Activated T-cell treated with anti-CD3 and anti-CD28 coated beads for 4 hours (primary cell): ENCODE measurements around the gene CNTN6.
"Not testable (repeated sequence)": the region's sequence is repeated elsewhere in the genome, so short reads cannot be mapped to it uniquely, and the experiment has no call there.

Experiments used
- DNase-seq: peaks from one replicate; pipeline ENCODE4 v3.0.0-alpha.2; 2020

CNTN6 gene

DNA sequence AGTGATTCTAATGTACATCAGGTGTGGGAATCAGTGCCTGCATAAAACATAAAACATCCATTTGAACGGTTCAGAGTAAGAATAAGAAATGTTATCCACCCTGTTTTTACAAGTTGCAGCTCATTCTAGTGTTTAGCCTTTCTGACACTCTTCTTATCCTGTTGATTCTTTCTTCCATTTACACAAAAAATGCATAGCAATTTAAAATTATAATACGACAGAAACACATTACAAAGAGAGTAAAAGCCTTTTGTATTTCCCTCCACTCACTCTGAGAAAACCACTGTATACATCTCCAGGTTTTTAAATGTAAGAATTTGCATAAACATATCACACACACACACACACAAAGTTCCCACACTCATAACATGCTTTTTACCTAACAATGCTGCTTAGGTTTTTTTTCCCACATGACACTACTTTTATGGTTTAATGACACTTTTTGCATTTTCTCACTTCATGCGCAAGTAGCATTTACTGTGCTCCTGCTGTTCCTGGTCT is 199.8 kb downstream of the CNTN6 start:
- no peak for DNase-seq

DNA sequence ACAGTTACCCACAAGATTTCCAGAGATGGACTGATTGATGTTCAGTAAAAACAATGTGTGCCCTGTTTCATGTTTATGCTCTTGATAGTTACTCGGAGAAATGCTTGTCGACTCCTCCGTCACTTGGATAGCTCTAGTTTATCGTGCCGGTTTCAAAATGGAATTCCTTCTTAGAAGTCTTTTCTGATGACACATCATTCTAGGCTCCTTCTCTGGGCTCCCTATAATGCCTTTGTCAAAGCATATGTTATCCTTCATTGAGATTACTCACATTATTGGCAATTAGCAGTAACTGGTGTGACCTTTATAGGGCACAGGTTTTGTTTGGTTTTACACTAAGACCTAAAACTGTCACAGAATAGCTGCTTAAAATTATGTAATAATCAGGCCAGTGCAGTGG is 201.8 kb downstream of the CNTN6 start:
- DNase-seq, result no peak

DNA sequence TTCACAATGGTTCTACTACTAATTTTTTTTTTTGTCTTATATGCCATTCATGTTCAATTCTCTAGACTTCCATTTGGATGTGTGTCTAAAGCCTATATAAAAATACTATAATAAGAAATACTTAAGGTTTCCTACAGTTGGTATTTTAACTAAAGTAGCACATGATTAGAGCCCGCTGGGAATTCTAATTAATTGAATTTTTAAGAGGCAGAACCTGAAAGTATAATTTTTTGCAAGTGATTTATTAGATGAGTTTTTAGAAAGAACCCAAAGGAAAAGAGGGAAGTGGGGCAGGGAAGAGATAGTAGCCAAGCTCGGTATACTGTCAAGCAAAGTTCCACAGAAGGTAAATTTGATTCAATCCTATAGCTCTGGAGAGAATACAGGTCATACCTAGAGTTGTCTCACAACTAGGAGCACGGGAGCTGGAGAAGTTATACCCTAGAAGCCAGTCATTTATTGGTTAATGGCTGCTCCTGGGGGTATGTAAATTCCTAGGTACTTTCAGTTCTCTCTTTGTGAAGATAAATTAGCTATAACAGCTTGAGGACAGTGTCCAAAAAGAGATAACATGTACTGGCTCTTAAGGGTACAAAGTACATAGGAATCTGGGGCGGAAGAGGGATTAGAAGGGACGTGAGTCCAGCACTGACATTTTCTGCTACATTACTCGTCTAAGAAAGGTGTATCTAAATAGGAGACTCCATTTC is 225.6 kb downstream of the CNTN6 start:
- no peak for DNase-seq

DNA sequence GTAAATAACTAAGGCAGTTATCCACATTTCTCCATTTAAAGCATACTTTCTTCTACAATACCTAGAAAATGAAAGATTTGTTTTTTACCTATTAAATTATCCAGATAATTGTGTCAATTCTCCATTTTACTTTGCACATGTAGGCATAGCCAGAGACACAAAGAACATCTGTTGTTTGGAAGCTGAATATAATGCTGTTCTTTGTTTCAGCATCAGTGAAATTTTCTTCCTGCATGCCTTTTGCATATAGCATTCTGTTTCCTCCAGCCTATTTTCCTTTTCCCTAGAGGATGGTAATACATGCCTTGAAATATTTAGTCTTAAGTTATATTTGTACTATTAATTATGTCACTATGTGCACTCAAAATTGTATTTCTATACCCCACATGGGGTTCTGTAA is 233.7 kb downstream of the CNTN6 start:
- no peak for DNase-seq

DNA sequence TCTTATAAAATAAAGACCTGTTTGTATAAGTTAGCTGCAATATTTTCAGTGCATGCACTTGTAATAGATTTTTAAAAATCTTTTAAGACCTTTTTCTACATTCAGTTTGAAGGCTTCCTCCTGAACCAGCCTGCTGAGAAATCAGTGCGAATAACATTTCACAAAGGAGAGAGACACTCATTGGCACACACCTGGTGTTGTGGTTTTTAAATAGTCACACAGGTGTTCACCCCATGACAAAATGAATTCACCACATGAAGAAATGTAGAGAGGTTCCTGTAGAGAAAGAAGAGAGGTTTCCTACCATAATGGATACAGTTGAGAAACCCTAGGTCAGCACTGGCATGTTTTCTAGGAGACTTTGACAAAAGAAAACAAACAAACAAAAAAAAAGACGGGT is 237.3 kb downstream of the CNTN6 start:
- no peak for DNase-seq

DNA sequence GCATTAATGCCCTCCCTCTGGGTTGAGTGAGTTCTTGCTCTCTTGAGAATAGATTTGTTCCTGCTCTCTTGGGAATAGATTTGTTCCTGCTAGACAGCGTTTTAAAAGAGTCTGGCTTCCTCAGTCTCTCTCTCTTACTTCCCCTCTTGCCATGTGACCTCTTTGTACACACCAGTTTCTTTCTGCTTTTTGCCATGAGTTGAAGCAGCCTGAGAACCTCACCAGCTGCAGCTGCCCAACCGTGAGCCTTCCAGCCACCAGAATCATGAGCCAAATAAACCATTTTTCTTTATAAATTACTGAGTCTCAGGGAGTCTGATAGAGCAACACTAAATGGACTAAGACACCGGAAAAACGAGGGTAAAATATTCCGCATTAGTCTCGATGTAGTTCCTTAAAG is 253.6 kb downstream of the CNTN6 start:
- DNase-seq, result no peak

DNA sequence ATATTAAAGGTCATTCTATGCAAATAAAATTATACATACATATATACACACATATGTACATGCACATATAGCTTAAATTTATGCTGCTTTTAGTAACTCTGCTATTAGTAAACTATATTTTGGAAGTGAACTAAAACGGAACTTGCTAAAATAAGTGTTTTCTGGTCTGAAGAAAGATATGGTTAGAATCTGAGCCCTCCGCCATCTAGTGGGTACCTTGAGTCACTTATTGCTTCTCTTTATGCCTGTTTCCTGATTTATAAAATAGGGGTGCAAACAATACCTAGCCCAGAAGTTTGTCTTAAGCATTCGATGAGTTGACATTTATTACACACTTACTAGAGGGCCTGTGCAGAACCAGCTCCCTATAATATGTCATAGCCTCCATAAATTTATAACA is 255.7 kb downstream of the CNTN6 start:
- no peak for DNase-seq

DNA sequence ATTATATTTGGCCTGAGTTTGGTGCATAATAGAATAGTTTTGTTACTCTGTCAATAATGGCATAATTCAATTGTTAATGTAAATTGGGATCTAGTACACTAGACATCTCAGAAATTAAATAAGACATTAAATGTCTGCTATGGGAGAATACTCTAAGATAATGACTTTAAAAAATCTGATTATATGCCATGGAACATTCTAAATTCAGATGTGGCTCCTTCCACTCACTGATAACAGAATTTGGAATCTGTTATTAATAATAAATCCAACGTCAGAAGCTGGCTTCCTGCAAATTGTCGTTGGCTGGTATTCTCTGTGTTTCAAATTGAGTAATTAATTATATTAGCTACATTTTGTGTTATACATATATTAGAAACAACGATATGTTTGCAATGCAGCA is 258.1 kb downstream of the CNTN6 start:
- DNase-seq, result no peak

DNA sequence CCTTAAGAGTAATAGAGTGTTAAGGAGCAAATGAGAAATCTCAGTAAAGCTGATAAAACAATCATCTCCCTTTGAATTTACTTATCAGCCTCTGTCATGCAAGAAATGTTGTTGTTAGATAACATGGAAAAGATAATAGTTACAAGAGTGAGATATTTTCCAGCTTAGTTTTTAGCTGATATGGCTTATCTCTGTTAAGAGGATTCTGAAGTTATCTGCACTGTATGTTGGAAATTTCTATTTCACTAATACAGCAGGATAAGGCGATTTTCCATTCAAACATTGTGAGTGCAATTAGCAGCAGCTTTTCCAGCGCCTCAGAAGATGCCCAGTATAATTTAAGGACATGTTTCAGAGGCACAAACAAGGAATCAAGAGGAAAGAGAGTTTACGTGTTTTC is 262.9 kb downstream of the CNTN6 start:
- DNase-seq, result no peak

DNA sequence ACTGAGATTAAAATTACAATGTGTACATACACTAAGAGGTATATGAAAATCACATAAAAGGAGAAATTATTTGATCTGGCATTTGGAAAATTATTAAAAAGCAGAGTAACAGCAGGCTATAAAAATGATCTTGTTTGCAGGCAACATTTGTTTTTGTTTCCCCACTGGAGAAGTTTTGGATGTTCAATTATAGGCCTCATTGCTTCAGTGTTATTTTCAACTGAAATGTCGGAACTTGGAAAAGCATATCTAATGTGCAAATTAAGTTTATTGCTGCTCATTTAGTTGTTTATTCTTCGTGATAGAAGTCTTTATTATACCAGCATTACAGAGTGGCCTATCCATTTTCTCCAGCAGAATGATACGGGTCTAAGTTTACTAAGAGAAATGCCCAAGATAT is 263.3 kb downstream of the CNTN6 start:
- no peak for DNase-seq

DNA sequence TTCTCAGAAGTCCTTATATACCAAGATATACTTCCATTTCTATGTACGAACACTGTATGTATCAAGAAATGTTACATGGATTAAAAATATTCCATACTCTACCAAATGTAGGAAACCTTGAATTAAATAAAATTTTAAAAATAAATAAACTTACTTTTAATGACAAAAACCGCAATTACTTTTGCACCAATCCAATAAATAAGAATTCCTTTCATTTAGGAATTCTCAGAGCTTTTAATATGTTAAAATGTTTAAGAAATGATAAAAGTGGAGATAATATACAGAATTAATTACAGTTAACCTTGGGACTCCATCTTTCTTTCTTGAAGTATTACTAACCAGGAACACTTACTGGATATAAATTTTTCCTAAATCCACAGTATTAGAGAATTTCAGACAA is 272.7 kb downstream of the CNTN6 start:
- DNase-seq, result no peak

DNA sequence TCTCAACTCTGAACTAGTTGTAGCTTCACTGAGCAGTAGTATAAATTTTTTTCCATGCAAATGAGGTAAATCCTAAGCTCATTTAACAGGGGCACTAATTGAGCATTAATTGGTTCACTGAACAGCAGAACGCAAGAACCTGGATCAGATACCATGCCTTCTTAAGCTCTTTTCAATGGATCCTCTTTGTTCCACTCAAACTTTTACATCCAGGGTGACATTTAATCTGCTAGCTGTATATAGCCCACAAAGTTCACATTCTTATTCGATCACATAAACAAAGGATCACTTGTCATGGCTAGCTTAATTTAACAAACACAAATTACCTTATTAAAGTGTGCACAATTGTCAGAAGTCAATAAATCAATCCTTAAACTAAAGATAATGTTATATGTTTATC is 281.6 kb downstream of the CNTN6 start:
- no peak for DNase-seq

DNA sequence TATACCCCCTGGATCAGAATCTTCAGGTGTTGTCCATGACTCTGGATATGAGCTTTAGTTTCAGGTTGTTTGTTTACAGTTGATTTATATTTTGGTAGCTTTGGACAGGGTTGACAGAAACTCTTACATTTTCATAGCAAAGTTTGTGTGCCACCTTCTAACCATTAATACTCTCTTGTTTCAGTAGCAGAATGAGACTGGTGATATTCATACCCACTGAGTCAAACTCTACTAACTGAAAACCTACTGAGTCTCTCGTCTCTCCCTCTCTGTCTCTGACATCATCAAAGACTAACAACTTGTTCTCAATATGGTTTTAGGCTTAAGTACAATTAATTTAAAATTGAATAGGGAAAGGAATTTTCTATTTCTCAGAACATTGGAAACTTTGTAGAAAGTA is 282.3 kb downstream of the CNTN6 start:
- no peak for DNase-seq

DNA sequence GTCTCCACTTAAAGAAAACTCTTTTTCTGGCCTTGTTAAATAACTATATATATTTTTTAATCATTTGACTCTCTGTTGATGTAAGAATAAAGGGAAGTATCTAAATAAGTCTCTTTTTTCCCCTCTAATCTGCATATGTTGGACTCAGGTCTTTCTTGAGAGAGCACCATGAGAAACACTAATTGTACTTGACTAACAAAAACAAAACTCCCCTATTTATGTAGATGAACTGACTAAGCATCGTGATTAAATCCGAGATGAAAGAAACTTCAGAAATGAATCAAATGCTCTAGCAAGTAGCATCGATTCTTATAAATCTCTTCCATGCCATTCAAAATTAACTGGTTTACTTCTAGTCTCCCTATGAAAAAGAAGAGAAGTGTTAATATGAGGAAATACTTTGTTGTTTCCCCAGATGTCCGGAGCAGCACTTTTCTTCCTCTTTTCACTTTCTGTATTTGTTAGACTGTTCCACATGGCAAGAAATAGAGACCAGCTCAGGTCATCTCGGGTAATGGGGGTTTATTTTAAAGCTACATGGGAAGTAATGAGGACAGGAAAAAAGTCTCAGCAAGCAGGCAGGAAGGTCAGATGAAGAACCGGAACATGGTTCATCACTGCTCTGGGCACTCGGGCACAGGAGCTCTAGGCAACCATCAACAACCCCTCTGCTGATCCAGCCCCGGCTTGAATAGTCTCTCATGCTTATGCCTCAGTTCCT is 288.3 kb downstream of the CNTN6 start:
- no peak for DNase-seq

DNA sequence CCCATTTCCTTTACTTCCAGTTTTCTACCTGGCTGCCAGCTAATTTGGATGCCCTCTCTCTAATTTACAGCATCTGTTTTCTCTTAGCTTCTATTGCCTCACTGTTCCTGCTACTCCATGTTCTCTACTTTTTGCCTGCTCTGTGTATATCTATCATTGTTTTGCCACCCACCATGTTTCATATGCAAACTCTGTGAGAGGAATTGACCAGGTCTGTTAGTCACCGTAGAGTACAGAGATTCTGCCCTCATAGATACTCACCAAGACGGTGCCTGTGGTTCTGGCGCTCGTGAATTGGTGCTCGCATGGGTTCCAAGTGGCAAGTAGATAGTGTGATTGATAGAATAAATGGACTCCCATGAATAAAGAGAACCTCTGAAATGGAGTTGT is 288.8 kb downstream of the CNTN6 start:
- no peak for DNase-seq

DNA sequence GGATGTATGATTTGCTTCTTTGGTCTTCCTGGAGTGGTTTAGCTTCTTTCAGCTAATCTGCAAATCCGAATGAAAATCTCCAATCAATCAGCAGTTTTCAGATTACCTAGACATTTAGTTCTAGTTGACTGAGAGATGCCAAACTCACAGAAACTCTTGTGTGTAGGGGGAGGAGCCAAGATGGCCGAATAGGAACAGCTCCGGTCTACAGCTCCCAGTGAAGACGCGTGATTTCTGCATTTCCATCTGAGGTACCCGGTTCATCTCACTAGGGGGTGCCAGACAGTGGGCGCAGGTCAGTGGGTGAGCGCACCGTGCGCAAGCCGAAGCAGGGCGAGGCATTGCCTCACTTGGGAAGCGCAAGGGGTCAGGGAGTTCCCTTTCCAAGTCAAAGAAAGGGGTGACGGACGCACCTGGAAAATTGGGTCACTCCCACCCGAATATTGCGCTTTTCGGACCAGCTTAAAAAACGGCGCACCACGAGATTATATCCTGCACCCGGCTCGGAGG is 294.6 kb downstream of the CNTN6 start:
- DNase-seq, result not testable (repeated sequence)

DNA sequence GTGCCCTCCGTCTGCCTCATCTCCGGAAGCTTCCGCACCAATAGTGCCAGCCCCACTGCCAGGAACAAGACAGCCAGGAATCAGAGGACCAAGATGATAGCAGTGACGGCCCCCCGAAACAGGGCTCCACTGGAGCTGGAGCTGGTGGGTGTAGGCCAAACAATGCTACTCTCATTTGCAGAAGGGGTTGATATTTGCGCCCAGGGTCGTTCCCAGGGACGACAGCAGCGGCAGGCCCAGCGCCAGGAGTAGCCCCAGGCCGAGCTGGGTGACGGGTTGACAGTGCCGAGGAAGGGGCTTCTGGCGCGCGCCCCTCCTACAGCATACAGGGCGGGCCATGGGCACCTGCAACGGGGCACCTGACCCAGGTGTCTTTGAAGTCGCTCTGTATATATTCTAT is 301.4 kb downstream of the CNTN6 start:
- DNase-seq, result no peak

DNA sequence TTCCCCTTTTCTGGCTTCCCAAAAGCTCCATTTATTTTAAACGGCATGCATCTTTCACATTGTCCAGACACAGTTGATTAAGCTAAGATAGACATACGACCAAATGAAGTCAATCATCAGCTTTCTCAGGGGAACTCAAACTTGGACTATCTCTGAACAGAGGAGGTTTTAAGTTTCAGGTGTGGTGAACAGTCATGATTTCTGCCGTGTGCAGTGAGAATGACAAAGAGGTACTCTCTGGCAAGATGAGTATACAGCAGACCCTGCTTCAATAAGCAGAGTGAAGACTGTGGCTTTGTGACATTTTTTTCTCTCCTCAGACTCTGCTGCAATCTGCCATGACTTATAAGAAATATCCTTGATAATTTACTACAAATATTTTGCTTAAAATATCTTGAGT is 307.7 kb downstream of the CNTN6 start:
- DNase-seq, result no peak

DNA sequence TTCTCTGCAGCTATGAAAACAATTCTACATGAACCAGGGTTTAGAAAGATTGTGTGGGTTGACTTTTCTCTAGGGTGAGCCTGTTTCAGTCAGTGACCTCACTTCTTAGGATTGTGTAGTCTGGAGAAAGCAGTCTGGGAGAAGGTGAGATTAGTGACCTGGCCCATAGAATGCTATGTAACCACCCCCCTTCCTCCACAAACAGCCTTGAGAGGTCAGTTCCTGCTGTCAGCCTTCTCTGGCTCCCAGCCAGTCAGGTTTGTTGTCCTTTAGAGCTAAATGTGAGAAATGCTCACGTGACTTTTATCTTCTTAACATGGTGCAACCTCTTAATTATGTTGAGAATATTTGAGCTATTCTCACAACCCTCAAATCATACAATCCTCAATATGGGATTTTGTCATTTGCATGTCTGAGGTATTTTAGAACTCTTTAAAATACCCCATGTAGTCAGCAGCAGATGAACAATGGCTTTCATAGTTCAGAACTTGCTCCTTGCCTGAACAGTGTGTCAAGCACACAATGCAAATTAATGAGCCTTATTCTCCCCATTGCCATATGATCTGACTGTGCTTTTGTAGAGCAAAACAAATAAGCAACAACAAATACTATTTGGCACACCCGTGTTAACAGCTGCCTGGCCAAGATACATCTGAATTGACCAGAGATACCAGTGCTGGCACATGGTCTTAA is 311.6 kb downstream of the CNTN6 start:
- no peak for DNase-seq

DNA sequence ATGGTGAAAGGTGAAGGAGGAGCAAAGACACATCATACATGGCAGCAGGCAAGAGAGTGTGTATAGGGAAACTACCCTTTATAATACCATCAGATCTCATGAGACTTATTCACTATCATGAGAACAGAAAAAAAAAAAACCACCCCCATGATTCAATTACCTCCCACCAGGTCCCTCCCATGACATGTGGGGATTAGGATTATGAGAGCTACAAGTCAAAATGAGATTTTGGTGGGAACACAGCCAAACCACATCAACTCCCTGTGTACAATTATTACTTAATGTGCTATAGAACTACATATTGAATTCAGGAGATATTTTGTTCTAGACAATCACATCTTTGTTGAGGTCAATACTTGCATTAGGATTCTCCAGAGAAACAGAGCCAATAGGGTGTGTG is 313.4 kb downstream of the CNTN6 start:
- no peak for DNase-seq

DNA sequence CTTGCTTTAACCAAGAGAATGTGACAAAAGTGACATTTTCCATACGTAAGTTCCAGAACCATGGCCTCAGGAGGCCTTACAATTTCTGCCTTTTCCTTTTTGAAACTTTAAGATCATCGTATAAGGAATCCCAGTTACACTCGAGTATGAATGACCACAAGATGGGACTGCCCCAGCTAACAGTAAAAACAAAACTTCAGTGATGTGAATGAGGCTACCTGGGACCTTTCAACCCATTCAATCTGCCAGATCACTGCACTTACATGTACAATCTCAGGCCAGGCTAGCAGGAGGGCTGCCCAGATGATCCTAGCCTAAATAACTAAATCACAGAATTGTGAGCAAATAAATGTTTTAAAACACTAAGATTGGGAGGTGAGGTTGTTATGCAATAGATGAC is 328.8 kb downstream of the CNTN6 start:
- DNase-seq, result no peak

DNA sequence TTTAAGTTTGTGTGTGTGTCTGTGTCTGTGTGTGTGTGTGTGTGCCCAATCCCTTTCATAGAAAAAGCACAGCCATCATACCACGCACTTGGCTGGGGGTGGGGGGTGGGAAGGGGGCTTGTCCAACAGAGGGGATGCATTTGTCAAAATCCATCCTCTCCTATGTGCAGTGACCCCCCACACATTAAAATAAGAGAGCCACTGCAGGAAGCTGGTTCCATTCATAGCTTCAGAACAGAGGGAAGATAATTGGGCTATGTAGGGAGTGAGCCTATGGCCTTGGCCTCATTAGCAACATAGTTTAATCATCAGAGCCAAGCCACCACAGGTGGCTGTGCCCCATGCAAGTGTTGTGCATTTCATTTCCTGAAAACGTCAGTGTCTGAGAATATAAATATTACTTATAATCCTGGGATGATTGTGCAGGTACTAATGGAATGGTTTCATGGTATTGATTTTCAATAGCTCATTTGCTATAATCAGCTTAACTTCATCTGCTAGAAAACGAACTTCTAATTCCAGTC is 330.8 kb downstream of the CNTN6 start:
- no peak for DNase-seq

DNA sequence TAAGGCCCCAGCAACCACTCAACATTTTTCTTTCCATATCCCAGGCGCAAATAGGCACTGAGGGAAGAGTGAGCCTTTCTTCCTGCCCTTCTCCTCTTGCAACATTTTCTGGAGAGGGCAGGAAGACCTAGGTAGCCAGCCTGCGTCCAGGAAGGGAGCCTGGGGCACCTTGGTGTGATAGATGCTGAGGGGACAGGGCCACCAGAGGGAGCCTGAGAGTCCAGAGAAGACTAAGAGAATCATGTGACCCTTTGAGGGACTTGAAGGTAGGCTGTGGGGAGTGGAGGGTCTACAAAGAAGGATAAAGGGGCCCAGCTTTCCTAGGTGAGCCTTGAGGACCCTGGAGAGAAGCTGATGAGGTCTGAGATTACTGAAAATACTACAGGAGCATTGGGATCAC is 346.6 kb downstream of the CNTN6 start:
- DNase-seq, result no peak

DNA sequence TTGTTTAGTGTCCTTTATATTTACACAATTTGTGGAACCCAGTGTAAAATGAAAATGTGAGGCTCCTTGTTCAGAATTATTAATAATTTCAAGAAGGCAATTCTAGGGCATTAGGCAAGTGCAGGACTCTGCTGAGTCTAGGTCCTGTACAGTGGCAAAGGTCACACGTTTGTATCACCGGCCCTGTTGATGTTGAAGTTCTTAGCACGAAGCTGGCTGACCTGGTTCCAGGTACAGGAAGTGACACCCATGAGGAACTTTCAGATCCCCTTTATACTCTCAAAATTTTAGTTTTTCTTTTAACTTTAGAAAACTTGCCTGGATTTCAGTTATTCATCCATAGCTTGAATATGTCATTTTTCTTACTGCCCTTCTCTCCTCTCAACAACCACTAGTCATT is 349.4 kb downstream of the CNTN6 start:
- DNase-seq, result no peak
